Parathyroid adenoma (tissue), 2 donors: Measurements from ENCODE around the gene ALDH4A1.
"Not testable (repeated sequence)": the region's sequence is repeated elsewhere in the genome, so short reads cannot be mapped to it uniquely, and the experiment has no call there.

Source experiments
- H2AFZ ChIP-seq: fragments of 300-600 bp; sonication (generic); one replicate; pipeline ENCODE4 v1.7.0; 2017; ENCODE audit warnings: antibody characterized with exemption, mild to moderate bottlenecking
- H3K27ac ChIP-seq: fragments of 300-600 bp; sonication (generic); one replicate; pipeline ENCODE4 v1.7.0; 2017
- H3K27me3 ChIP-seq: fragments of 300-600 bp; sonication (generic); one replicate; pipeline ENCODE4 v1.7.0; 2017; ENCODE audit warnings: low read length; ENCODE audit not compliant: control insufficient read depth, insufficient read depth
- H3K36me3 ChIP-seq: fragments of 300-600 bp; sonication (generic); one replicate; pipeline ENCODE4 v1.7.0; 2017; ENCODE audit warnings: low read length; ENCODE audit not compliant: control insufficient read depth, insufficient read depth
- H3K4me1 ChIP-seq: fragments of 300-600 bp; sonication (generic); one replicate; pipeline ENCODE4 v1.7.0; 2017; ENCODE audit warnings: control low read depth
- H3K4me2 ChIP-seq: fragments of 300-600 bp; sonication (generic); one replicate; pipeline ENCODE4 v1.7.0; 2017; ENCODE audit warnings: low read length
- H3K4me3 ChIP-seq: fragments of 300-600 bp; sonication (generic); one replicate; pipeline ENCODE4 v1.7.0; 2017; ENCODE audit warnings: low read depth, low read length
- H3K79me2 ChIP-seq: fragments of 300-600 bp; sonication (generic); one replicate; pipeline ENCODE4 v1.7.0; 2017; ENCODE audit warnings: control low read depth
- H3K9ac ChIP-seq: fragments of 300-600 bp; sonication (generic); one replicate; pipeline ENCODE4 v1.7.0; 2017; ENCODE audit warnings: mild to moderate bottlenecking
- H3K9me3 ChIP-seq: fragments of 300-600 bp; sonication (generic); one replicate; pipeline ENCODE4 v1.7.0; 2017; ENCODE audit warnings: low read length; ENCODE audit not compliant: control insufficient read depth
- TF ChIP-seq, protein P1 (sequence below): fragments of 300-600 bp; sonication (generic); IDR thresholded peaks from one replicate; pipeline ENCODE4 v1.7.0; 2017; ENCODE audit warnings: antibody characterized with exemption, mild to moderate bottlenecking
- donor health status: primary hyperparathyroidism.

The ALDH4A1 gene

GRCh38 chr1:18836654-18837053 is 65.7 kb downstream of the ALDH4A1 start:
- H2AFZ ChIP-seq = no peak overlapping the region
- H3K79me2 ChIP-seq = no peaks in the 10 kb centered on the region
- H3K9ac ChIP-seq = no peak overlapping the region
- H3K27ac ChIP-seq = no peak overlapping the region
- TF ChIP-seq, protein P1, sequence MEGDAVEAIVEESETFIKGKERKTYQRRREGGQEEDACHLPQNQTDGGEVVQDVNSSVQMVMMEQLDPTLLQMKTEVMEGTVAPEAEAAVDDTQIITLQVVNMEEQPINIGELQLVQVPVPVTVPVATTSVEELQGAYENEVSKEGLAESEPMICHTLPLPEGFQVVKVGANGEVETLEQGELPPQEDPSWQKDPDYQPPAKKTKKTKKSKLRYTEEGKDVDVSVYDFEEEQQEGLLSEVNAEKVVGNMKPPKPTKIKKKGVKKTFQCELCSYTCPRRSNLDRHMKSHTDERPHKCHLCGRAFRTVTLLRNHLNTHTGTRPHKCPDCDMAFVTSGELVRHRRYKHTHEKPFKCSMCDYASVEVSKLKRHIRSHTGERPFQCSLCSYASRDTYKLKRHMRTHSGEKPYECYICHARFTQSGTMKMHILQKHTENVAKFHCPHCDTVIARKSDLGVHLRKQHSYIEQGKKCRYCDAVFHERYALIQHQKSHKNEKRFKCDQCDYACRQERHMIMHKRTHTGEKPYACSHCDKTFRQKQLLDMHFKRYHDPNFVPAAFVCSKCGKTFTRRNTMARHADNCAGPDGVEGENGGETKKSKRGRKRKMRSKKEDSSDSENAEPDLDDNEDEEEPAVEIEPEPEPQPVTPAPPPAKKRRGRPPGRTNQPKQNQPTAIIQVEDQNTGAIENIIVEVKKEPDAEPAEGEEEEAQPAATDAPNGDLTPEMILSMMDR = no peak
- H3K4me3 ChIP-seq = no peak overlapping the region
- no peaks in the 10 kb centered on the region for H3K9me3 ChIP-seq
- H3K4me1 ChIP-seq = no peaks in the 10 kb centered on the region
- H3K4me2 ChIP-seq = no peak overlapping the region
- no peaks in the 10 kb centered on the region for H3K36me3 ChIP-seq
- H3K27me3 ChIP-seq = no peaks in the 10 kb centered on the region

DNA sequence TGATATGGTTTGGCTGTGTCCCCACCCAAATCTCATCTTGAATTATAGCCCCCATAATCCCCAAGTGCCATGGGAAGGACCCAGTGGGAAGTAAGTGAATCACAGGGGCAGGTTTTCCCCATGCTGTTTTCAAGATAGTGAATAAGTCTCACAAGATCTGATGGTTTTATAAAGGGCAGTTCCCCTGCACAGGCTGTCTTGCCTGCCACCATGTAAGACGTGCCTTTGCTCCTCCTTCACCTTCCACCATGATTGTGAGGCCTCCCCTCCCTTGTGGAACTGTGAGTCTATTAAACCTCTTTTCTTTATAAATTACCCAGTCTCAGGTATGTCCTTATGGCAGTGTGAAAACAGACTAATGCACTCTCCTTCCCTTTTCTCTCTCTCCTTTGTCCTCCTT is 70.0 kb downstream of the ALDH4A1 start:
- H3K4me2 ChIP-seq, H3K9me3 ChIP-seq, H2AFZ ChIP-seq, H3K4me3 ChIP-seq, H3K27me3 ChIP-seq, H3K27ac ChIP-seq, H3K9ac ChIP-seq, H3K36me3 ChIP-seq, H3K79me2 ChIP-seq, H3K4me1 ChIP-seq: not testable (repeated sequence)

GRCh38 chr1:18831656-18832055 is 70.7 kb downstream of the ALDH4A1 start:
- H3K4me1 ChIP-seq = no peaks in the 10 kb centered on the region
- H3K9me3 ChIP-seq = no peaks in the 10 kb centered on the region
- no peak overlapping the region for H3K27ac ChIP-seq
- H3K36me3 ChIP-seq = no peaks in the 10 kb centered on the region
- TF ChIP-seq, protein P1 = no peak
- no peak overlapping the region for H3K4me2 ChIP-seq
- no peaks in the 10 kb centered on the region for H3K79me2 ChIP-seq
- no peak overlapping the region for H3K9ac ChIP-seq
- no peak overlapping the region for H3K4me3 ChIP-seq
- H2AFZ ChIP-seq = no peak overlapping the region
- H3K27me3 ChIP-seq = no peaks in the 10 kb centered on the region

DNA sequence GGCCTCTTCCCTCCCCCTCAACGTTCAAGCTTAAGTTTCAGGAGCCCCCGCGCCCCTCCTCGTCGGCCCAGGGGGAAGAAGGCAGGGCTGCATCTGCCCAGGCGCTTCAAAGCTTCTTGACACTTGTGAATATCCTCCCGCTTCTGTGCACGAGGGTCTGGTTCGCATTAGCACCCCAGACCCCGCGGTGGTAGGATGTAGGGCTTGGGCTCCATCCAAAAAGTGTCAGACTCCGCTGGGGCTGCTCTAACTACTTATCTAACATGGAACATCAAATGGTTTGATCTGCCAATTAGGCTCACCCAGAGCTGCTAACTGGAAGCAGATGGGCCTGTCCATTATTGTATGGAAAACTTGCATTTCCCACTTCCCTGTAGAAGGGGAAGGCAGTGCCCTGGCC is 71.8 kb downstream of the ALDH4A1 start:
- TF ChIP-seq, protein P1 = no peak
- H3K27ac ChIP-seq = no peak overlapping the region
- no peak overlapping the region for H3K4me3 ChIP-seq
- H3K4me2 ChIP-seq = no peak overlapping the region
- H3K9ac ChIP-seq = no peak overlapping the region
- no peaks in the 10 kb centered on the region for H3K36me3 ChIP-seq
- H3K4me1 ChIP-seq = no peaks in the 10 kb centered on the region
- H3K9me3 ChIP-seq = no peaks in the 10 kb centered on the region
- no peaks in the 10 kb centered on the region for H3K79me2 ChIP-seq
- H2AFZ ChIP-seq = no peak overlapping the region
- no peaks in the 10 kb centered on the region for H3K27me3 ChIP-seq

DNA sequence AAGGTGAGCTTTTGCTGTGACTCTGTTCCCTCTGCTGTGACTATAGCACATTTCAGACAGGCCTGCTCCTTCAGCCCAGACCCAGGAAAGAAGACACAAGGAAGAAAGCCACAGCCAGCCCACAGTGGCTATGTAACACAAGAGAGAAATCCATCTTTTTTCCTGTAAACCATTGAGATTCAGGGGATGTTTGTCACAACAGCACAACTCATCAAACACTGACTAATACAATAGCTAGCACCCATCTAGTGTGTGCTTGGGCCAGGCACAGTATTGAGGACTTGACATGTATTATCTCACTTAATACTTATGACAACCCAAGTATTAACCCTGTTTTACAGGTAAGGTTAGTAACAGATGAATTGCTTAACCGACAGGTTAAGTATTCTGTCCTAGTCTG is 72.7 kb downstream of the ALDH4A1 start:
- H3K4me2 ChIP-seq = no peak overlapping the region
- H3K36me3 ChIP-seq = no peaks in the 10 kb centered on the region
- TF ChIP-seq, protein P1 = no peak
- no peak overlapping the region for H3K27ac ChIP-seq
- no peaks in the 10 kb centered on the region for H3K9me3 ChIP-seq
- no peak overlapping the region for H3K9ac ChIP-seq
- no peaks in the 10 kb centered on the region for H3K79me2 ChIP-seq
- no peak overlapping the region for H2AFZ ChIP-seq
- H3K4me3 ChIP-seq = no peak overlapping the region
- no peaks in the 10 kb centered on the region for H3K4me1 ChIP-seq
- no peaks in the 10 kb centered on the region for H3K27me3 ChIP-seq
